ENCODE data around the gene FGF5.

DNA sequence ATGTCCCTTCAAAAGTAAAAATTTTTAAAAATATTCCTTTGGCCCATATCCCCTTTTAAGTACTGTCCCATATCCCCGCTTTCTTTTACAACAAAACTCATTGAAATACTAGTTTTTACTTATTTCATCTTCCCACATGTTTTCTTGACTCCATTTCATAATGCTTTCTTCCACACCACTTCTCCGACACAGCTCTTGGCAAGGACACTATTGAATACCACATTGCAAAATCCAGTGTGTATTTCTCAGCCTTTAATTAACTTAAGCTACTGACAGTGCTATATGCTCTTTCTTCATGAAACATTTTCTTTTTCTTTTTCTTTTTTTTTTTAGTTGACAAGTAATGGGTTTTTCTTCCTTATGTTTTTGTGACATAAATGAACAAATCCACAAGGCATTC, 40.4 kb upstream of the FGF5 start:
- TF ChIP-seq, protein P1, sequence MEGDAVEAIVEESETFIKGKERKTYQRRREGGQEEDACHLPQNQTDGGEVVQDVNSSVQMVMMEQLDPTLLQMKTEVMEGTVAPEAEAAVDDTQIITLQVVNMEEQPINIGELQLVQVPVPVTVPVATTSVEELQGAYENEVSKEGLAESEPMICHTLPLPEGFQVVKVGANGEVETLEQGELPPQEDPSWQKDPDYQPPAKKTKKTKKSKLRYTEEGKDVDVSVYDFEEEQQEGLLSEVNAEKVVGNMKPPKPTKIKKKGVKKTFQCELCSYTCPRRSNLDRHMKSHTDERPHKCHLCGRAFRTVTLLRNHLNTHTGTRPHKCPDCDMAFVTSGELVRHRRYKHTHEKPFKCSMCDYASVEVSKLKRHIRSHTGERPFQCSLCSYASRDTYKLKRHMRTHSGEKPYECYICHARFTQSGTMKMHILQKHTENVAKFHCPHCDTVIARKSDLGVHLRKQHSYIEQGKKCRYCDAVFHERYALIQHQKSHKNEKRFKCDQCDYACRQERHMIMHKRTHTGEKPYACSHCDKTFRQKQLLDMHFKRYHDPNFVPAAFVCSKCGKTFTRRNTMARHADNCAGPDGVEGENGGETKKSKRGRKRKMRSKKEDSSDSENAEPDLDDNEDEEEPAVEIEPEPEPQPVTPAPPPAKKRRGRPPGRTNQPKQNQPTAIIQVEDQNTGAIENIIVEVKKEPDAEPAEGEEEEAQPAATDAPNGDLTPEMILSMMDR (IDR thresholded peaks at IDR 0.05) = no peak
- TF ChIP-seq POLR2A (IDR thresholded peaks at IDR 0.05) = no peak

Data from heart left ventricle (tissue), 13 donors.